ENCODE measurements around the gene FAM47E. TPM values are rescaled to one million over a fixed set of nuclear protein-coding genes. Genes with fewer than 3 reads are reported as not detected.

Gene FAM47E
- total and polyA plus RNA-seq, 4 donors, result 0.85 to 2.5 (median 1.7) TPM

DNA sequence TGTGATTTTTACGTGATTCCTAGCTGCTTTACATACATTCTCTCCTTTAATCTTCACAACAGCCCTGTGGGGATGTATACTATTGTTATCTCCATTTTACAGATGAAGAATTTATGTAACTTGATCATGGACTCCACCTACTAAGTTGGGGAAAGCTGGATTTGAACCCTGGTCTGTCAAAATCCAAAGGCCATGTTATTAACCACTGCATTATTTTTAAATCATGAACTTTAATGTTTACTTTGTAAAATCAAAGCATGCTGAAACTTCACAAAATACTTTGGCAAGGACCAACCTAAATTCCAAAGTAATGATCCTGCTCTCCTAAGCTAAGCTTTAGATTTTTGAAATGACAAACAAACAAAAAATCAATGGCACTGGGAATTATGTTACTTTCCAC lies 26.1 kb downstream of the FAM47E start:
- DNase-seq (ENCODE audit: low spot score), result no peak
- 80% methylated on average over 1 of the region's 1 CpG for whole genome bisulfite sequencing
- no peak overlapping the region for H3K4me3 ChIP-seq (ENCODE audit: low read depth in 1 of 3, low read length in 3 of 3)
- H3K4me1 ChIP-seq (ENCODE audit: control insufficient read depth in 4 of 4, insufficient read depth in 4 of 4, low read length in 3 of 4), result peaks cover 8 to 77% (median 48%) of the 10 kb centered on the region in 4 donors
- no peak overlapping the region for H3K9ac ChIP-seq (ENCODE audit: low read depth in 1 of 2, low read length in 2 of 2)
- no peaks in the 10 kb centered on the region for H3K27me3 ChIP-seq (ENCODE audit: control insufficient read depth in 4 of 4, insufficient read depth in 4 of 4, low read length in 3 of 4)
- H3K36me3 ChIP-seq (ENCODE audit: control insufficient read depth in 4 of 4, insufficient read depth in 3 of 4, low read depth in 1 of 4, low read length in 3 of 4), result no peaks in the 10 kb centered on the region
- H3K9me3 ChIP-seq (ENCODE audit: control insufficient read depth in 4 of 4, low read length in 3 of 4), result no peaks in the 10 kb centered on the region
- peak overlapping the region; percentile 82 to 96 for H3K27ac ChIP-seq (ENCODE audit: low read depth in 1 of 2, low read length in 2 of 2)
- TF ChIP-seq JUND (IDR thresholded peaks at IDR 0.05) (peak; percentile 35 to 60), FOXA2 (IDR thresholded peaks at IDR 0.05) (no peak), GABPA (IDR thresholded peaks at IDR 0.05 in 1 of 2, conservative IDR thresholded peaks at IDR 0.05 in 1 of 2) (no peak), SP1 (IDR thresholded peaks at IDR 0.05) (peak; percentile 80), NR2F2 (IDR thresholded peaks at IDR 0.05) (no peak), HNF4G (IDR thresholded peaks at IDR 0.05) (no peak), EGR1 (IDR thresholded peaks at IDR 0.05; ENCODE audit: low read depth in 2 of 2) (no peak), RAD21 (IDR thresholded peaks at IDR 0.05) (peak in 1 of 2 donors; percentile 23), FOXA1 (IDR thresholded peaks at IDR 0.05) (no peak), RXRA (IDR thresholded peaks at IDR 0.05) (peak; percentile 37 to 67), YY1 (IDR thresholded peaks at IDR 0.05) (peak; percentile 59), HNF4A (conservative IDR thresholded peaks at IDR 0.05) (peak; percentile 79 to 85), TAF1 (conservative IDR thresholded peaks at IDR 0.05) (no peak)
- TF ChIP-seq, protein P1, sequence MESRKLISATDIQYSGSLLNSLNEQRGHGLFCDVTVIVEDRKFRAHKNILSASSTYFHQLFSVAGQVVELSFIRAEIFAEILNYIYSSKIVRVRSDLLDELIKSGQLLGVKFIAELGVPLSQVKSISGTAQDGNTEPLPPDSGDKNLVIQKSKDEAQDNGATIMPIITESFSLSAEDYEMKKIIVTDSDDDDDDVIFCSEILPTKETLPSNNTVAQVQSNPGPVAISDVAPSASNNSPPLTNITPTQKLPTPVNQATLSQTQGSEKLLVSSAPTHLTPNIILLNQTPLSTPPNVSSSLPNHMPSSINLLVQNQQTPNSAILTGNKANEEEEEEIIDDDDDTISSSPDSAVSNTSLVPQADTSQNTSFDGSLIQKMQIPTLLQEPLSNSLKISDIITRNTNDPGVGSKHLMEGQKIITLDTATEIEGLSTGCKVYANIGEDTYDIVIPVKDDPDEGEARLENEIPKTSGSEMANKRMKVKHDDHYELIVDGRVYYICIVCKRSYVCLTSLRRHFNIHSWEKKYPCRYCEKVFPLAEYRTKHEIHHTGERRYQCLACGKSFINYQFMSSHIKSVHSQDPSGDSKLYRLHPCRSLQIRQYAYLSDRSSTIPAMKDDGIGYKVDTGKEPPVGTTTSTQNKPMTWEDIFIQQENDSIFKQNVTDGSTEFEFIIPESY (IDR thresholded peaks at IDR 0.05), result no peak
- TF ChIP-seq, protein P2, sequence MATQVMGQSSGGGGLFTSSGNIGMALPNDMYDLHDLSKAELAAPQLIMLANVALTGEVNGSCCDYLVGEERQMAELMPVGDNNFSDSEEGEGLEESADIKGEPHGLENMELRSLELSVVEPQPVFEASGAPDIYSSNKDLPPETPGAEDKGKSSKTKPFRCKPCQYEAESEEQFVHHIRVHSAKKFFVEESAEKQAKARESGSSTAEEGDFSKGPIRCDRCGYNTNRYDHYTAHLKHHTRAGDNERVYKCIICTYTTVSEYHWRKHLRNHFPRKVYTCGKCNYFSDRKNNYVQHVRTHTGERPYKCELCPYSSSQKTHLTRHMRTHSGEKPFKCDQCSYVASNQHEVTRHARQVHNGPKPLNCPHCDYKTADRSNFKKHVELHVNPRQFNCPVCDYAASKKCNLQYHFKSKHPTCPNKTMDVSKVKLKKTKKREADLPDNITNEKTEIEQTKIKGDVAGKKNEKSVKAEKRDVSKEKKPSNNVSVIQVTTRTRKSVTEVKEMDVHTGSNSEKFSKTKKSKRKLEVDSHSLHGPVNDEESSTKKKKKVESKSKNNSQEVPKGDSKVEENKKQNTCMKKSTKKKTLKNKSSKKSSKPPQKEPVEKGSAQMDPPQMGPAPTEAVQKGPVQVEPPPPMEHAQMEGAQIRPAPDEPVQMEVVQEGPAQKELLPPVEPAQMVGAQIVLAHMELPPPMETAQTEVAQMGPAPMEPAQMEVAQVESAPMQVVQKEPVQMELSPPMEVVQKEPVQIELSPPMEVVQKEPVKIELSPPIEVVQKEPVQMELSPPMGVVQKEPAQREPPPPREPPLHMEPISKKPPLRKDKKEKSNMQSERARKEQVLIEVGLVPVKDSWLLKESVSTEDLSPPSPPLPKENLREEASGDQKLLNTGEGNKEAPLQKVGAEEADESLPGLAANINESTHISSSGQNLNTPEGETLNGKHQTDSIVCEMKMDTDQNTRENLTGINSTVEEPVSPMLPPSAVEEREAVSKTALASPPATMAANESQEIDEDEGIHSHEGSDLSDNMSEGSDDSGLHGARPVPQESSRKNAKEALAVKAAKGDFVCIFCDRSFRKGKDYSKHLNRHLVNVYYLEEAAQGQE (IDR thresholded peaks at IDR 0.05), result peak; percentile 26
- TF ChIP-seq, protein P3, sequence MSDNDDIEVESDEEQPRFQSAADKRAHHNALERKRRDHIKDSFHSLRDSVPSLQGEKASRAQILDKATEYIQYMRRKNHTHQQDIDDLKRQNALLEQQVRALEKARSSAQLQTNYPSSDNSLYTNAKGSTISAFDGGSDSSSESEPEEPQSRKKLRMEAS (IDR thresholded peaks at IDR 0.05), result peak; percentile 25
- TF ChIP-seq, protein P4, sequence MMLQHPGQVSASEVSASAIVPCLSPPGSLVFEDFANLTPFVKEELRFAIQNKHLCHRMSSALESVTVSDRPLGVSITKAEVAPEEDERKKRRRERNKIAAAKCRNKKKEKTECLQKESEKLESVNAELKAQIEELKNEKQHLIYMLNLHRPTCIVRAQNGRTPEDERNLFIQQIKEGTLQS (IDR thresholded peaks at IDR 0.05), result no peak
- TF ChIP-seq, protein P5, sequence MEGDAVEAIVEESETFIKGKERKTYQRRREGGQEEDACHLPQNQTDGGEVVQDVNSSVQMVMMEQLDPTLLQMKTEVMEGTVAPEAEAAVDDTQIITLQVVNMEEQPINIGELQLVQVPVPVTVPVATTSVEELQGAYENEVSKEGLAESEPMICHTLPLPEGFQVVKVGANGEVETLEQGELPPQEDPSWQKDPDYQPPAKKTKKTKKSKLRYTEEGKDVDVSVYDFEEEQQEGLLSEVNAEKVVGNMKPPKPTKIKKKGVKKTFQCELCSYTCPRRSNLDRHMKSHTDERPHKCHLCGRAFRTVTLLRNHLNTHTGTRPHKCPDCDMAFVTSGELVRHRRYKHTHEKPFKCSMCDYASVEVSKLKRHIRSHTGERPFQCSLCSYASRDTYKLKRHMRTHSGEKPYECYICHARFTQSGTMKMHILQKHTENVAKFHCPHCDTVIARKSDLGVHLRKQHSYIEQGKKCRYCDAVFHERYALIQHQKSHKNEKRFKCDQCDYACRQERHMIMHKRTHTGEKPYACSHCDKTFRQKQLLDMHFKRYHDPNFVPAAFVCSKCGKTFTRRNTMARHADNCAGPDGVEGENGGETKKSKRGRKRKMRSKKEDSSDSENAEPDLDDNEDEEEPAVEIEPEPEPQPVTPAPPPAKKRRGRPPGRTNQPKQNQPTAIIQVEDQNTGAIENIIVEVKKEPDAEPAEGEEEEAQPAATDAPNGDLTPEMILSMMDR (IDR thresholded peaks at IDR 0.05; ENCODE audit: low read depth, low read length, missing input control), result no peak

Data from liver (tissue), 9 donors.